HG02981 (cell line): Measurements from ENCODE around the gene FZR1.

Experiments
- ATAC-seq: cut with Tn5 transposase; IDR thresholded peaks from one replicate; pipeline ENCODE4 v1.9.1; 2021; ENCODE audit warnings: mild to moderate bottlenecking, moderate library complexity; ENCODE audit not compliant: unreplicated experiment

Gene FZR1

GRCh38 chr19:3505598-3506383 is at the start of gene FZR1:
FZR1 (plus strand) TSS chr19:3506311; CDS start chr19:3522990, 16,679 bp downstream.
- peak; percentile 86 for ATAC-seq

- ATAC-seq: no peak
Observed at GRCh38 chr19:3456925-3457527, 49.1 kb upstream of the FZR1 start.

- ATAC-seq: no peak
Observed at GRCh38 chr19:3457528-3458228, 48.4 kb upstream of the FZR1 start.

GRCh38 chr19:3458229-3459088 is 47.7 kb upstream of the FZR1 start:
- no peak for ATAC-seq

- no peak for ATAC-seq
Observed at GRCh38 chr19:3459089-3459881, 46.8 kb upstream of the FZR1 start.

GRCh38 chr19:3459965-3460582 is 46.0 kb upstream of the FZR1 start:
- no peak for ATAC-seq

GRCh38 chr19:3462991-3463713 is 43.0 kb upstream of the FZR1 start:
- ATAC-seq: no peak

- no peak for ATAC-seq
Observed at GRCh38 chr19:3463714-3464586, 42.2 kb upstream of the FZR1 start.

- ATAC-seq: no peak
Observed at GRCh38 chr19:3464587-3465235, 41.4 kb upstream of the FZR1 start.

GRCh38 chr19:3465552-3465951 is 40.6 kb upstream of the FZR1 start:
- no peak for ATAC-seq

- no peak for ATAC-seq
Observed at GRCh38 chr19:3466635-3467034, 39.5 kb upstream of the FZR1 start.

GRCh38 chr19:3467437-3468198 is 38.5 kb upstream of the FZR1 start:
- no peak for ATAC-seq

- ATAC-seq: no peak
Observed at GRCh38 chr19:3468211-3468610, 37.9 kb upstream of the FZR1 start.

- no peak for ATAC-seq
Observed at GRCh38 chr19:3469638-3470499, 36.2 kb upstream of the FZR1 start.

GRCh38 chr19:3470500-3471128 is 35.5 kb upstream of the FZR1 start:
- no peak for ATAC-seq
